Kidney epithelial cell (primary cell): ENCODE data around the gene SSTR5. TPM values are rescaled to one million over a fixed set of nuclear protein-coding genes. Genes with fewer than 3 reads are reported as not detected.

ENCODE experiments used
- DNase-seq: peaks from one replicate; pipeline ENCODE4 v3.0.0-alpha.2; 2010; ENCODE audit warnings: low read depth
- H3K27me3 ChIP-seq: 2 replicates; pipeline ENCODE4 v1.6.0; 2011; ENCODE audit warnings: low read length; ENCODE audit not compliant: control insufficient read depth, insufficient read depth
- H3K36me3 ChIP-seq: 2 replicates; pipeline ENCODE4 v1.5.1; 2011; ENCODE audit warnings: low read length; ENCODE audit not compliant: control insufficient read depth, insufficient read depth
- H3K4me3 ChIP-seq: 2 replicates; pipeline ENCODE4 v1.5.1; 2011; ENCODE audit warnings: low read depth, mild to moderate bottlenecking, control low read depth, low read length
- total RNA-seq: library from RNA; depleted of rRNA; stranded (reverse); fragments of >200 nt; gene quantifications from 2 replicates; pipeline ENCODE4 v1.2.3, GENCODE V29; 2015
- TF ChIP-seq, protein P1 (sequence below): IDR thresholded peaks from 2 replicates; pipeline ENCODE4 v1.5.1; 2011; ENCODE audit warnings: mild to moderate bottlenecking, moderate library complexity, low read length, control low read depth, inconsistent platforms; ENCODE audit not compliant: insufficient read depth, poor library complexity, severe bottlenecking

Gene SSTR5
- total RNA-seq, 1 donor from 2014 or later, result not detected

DNA sequence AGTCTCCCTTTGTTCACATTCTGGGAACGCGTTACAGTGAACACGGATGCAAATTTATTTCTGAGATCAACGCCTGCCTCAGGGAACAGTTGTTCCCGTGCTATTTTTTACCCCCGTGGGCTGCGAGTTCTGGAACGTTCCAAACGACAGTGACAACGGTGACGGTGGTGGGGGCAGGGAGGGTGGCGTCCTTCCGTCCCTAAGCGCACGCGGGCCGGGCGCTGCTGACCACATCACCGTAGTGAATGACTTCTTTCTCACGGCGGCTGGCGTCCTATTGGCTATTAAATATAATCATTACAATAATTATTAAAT lies 45.1 kb upstream of the SSTR5 start:
- H3K4me3 ChIP-seq, result no peak overlapping the region
- no peaks in the 10 kb centered on the region for H3K36me3 ChIP-seq
- DNase-seq, result no peak
- peaks cover 69% of the 10 kb centered on the region for H3K27me3 ChIP-seq
- TF ChIP-seq, protein P1, sequence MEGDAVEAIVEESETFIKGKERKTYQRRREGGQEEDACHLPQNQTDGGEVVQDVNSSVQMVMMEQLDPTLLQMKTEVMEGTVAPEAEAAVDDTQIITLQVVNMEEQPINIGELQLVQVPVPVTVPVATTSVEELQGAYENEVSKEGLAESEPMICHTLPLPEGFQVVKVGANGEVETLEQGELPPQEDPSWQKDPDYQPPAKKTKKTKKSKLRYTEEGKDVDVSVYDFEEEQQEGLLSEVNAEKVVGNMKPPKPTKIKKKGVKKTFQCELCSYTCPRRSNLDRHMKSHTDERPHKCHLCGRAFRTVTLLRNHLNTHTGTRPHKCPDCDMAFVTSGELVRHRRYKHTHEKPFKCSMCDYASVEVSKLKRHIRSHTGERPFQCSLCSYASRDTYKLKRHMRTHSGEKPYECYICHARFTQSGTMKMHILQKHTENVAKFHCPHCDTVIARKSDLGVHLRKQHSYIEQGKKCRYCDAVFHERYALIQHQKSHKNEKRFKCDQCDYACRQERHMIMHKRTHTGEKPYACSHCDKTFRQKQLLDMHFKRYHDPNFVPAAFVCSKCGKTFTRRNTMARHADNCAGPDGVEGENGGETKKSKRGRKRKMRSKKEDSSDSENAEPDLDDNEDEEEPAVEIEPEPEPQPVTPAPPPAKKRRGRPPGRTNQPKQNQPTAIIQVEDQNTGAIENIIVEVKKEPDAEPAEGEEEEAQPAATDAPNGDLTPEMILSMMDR, result no peak

DNA sequence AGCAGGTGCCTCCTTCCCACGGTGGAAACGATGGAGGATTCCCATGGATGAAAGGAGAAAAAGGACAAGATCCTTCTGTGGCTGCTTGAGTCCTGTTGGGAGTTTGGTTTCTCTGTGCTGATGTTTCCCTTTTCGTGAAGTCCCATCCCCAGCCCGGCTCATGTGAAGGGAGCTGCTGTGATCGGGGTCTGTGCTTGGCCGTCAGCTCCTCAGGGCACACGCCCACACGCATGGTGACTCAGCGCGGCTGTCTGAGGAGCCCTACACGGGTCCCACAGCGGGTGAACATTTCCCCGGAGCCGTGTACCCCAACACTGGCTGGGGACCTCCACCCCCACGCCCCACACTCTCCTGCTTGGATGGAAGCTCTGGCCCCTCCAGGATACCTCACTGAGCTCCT lies 44.5 kb upstream of the SSTR5 start:
- peaks cover 65% of the 10 kb centered on the region for H3K27me3 ChIP-seq

GRCh38 chr16:1028524-1029258 lies 43.9 kb upstream of the SSTR5 start:
- Histone ChIP-seq H3K4me3 (no peak overlapping the region), H3K36me3 (no peaks in the 10 kb centered on the region), H3K27me3 (peaks cover 61% of the 10 kb centered on the region)
- no peak for DNase-seq
- TF ChIP-seq, protein P1, result no peak

More for the DNA sequence above, 44.5 kb upstream of the SSTR5 start:
- Histone ChIP-seq H3K36me3 (no peaks in the 10 kb centered on the region), H3K4me3 (no peak overlapping the region)
- no peak for DNase-seq
- TF ChIP-seq, protein P1, result no peak

DNA sequence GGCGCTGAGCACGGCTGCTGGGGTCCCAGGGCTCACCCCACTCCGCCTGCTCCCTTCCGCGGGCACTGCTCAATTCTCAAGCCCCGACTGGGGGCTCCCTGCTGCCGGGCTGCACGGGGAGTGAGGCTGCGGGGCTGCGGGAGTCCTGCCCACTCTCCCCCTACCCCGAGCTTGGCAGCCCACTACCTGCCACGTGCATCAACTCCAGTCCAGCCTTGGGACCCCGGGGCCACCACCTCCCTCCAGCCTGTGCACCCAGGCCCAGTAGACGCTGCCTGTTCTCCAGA lies 43.3 kb upstream of the SSTR5 start:
- TF ChIP-seq, protein P1, result no peak
- H3K27me3 ChIP-seq, result peaks cover 58% of the 10 kb centered on the region
- no peak for DNase-seq
- H3K4me3 ChIP-seq, result no peak overlapping the region
- H3K36me3 ChIP-seq, result no peaks in the 10 kb centered on the region

- Histone ChIP-seq H3K27me3 (peaks cover 57% of the 10 kb centered on the region), H3K36me3 (no peaks in the 10 kb centered on the region), H3K4me3 (no peak overlapping the region)
- no peak for DNase-seq
- TF ChIP-seq, protein P1, result no peak
Measured at GRCh38 chr16:1030473-1030901, 42.1 kb upstream of the SSTR5 start.

DNA sequence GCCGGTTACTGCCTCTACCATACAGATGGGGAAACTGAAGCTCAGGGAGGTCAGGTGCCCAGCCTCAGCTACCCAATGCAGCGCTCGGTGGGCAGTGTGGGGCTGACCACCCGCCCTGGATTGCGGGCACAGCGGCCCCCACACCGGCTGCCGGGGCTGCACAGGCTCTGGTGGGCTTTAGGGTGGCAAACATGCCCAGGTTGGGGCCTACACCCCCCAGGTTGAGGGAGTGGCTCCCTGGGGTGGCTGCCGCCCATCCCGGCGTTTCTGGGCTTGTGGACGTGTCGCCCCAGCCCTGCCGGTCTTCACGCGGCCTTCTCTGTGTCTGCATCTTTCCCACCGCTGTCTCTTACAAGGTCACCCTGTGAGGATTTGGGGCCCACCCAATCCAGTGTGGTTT lies 40.9 kb upstream of the SSTR5 start:
- H3K4me3 ChIP-seq, result no peak overlapping the region
- H3K36me3 ChIP-seq, result no peaks in the 10 kb centered on the region
- DNase-seq, result no peak
- H3K27me3 ChIP-seq, result peaks cover 61% of the 10 kb centered on the region
- TF ChIP-seq, protein P1, result no peak
